ENCODE data around the gene USH2A.

The USH2A gene

DNA sequence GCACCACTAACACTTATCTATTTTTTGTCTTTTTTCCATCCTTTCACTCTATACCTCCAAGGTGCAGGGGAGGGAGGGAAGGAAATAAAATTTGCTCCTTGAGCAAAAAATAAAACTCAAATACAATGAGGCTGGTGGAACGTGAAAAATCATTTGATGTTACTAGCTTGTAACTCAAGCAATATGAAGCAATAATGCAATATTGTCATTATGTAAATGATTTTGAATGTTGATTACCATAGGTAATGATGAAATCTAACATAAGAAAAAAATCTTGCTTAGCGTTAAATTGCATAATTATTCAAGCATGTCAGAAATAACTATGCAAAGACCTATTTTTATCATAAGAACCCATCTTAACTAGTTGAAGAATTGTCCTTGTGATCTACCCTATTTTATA, 578.5 kb downstream of the USH2A start:
- DNase-seq: no peak

DNA sequence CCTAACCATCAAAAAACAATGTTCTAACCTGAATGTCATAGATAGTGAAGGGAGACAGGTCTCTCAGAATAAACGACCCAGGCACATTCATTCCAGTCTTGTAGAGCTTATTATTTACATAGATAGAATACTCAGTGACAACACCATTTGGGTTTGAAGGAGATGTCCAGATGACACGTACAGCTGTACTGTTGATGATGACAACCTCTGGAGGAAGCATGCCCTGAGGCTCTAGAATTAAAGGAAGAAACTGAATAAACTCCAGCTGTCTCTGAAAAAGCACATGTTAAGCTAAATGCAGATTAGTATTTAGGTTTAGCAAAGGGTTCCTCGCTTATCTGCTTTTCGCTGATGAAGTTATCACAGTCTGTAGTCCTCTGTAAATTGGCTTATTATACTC, 579.0 kb downstream of the USH2A start:
- no peak for DNase-seq

- DNase-seq: no peak
These were observed 580.3 kb downstream of the USH2A start for GRCh38 chr1:215842905-215843304.

DNA sequence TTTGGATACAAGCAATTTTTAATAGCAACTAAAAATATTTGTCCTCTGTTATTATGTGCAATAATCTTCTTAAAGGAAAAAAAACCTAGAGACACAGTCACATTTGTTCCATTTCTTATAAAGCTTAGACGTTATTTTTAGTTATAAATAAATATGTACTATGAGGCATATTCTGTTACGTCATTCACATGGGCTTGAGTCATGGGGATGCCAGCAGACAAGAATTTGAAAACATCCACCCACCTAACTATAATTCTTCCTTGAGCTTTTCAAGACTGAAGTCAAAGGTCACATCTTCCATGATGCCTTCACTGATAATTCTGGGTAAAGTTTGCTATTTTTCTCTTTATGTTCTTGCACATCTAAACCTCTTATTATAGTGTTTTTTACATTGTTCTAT, 587.3 kb downstream of the USH2A start:
- DNase-seq: no peak

DNA sequence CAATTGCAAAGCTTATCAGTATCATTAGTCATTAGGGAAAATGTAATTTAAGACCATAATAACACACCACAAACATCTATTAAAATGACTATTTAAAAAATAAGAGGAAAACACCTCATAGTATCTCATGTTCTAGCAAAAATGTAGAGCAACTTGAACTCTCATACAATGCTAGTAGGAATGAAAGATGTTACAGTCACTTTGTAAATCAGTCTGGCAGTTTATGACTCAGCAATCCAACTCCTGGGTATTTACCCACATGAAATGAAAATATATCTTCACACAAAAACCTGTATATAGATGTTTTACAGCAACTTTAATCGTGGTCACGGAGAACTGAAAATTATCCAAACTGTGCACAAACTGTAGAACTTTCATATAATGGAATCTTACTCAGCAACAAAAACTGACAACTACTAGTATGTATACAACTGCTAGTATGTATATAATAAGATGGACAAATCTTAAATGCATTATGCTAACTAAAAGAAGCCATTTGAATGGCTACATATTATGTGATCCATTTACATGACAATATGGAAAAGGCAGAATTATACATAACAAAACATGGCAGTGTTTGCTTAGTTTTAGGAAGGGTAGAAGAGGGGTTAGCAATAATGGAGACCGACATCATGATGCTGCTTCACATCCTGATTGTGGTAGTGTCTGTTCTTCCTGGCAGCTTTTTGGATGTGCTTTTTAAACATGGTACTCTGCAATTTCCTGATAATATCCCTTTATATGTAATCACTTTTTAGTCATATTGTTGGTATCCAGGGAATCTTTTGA, 589.1 kb downstream of the USH2A start:
- no peak for DNase-seq

- no peak for DNase-seq
These were observed 592.9 kb downstream of the USH2A start for GRCh38 chr1:215830226-215830810.

DNA sequence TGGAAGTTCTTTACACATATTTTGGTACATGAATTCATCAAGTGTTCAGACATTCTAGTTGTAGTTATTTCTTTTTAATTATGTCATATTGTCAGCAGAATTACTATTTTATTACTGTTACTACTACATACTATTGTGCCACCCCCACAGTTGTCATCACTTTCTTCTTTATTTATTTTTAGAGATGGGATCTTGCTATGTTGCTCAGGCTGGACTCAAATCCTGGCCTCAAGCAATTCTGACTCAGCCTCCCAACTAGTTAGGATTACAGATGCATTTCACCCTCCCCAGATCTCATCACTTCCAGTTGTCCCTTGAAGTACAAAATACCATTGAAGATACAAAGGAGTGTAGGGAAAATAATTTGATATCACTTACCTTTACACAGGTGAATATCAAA, 598.2 kb downstream of the USH2A start:
- DNase-seq: no peak

- no peak for DNase-seq
These were observed 599.0 kb downstream of the USH2A start for GRCh38 chr1:215824245-215824644.

DNA sequence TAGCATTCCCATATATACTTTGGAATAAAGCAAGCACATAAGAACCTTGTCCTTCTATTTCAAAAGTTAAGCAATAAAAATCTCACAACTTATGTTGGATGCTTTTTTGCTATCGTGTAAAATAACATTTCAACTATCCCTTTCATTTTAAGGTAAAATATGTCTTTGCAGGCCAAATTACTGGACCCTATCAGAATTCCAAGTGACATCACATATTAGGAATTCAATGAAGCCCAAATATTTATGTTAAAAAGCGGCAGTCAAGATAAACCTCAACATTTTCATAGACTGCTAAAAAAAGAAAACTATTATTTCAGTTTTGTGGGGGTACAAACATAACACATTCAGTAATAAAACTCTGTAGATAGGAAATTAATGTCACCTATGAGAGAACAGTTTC, 604.1 kb downstream of the USH2A start:
- no peak for DNase-seq

GRCh38 chr1:215807911-215808436, 615.3 kb downstream of the USH2A start:
- no peak for DNase-seq

- no peak for DNase-seq
These were observed 616.0 kb downstream of the USH2A start for GRCh38 chr1:215807218-215807617.

GRCh38 chr1:215797859-215798258, 625.4 kb downstream of the USH2A start:
- no peak for DNase-seq

GRCh38 chr1:215794156-215794555, 629.1 kb downstream of the USH2A start:
- DNase-seq: peak in 1 of 2 experiments; percentile 29

DNA sequence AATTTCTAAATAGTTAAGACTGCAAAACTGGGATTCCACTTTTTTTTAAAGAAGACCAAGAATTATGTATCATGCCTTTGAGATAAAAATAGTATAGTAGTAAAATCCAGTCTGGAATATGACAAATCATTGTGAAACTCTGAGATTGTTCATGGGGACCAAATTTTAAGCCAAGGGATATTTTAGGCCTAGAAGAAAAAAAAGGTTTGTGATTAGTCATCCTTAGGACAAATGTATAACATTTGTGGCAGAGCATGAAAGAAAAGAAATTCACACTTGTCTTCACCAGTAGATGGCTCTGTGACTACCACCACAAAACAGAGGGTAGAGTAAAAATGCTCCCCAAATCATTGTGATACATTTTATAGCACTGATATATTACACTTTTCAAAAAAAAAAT, 630.1 kb downstream of the USH2A start:
- peak in 1 of 2 experiments; percentile 1 for DNase-seq

- DNase-seq: no peak
These were observed 630.8 kb downstream of the USH2A start for GRCh38 chr1:215792446-215792845.

GRCh38 chr1:215789981-215790380, 633.3 kb downstream of the USH2A start:
- no peak for DNase-seq

DNA sequence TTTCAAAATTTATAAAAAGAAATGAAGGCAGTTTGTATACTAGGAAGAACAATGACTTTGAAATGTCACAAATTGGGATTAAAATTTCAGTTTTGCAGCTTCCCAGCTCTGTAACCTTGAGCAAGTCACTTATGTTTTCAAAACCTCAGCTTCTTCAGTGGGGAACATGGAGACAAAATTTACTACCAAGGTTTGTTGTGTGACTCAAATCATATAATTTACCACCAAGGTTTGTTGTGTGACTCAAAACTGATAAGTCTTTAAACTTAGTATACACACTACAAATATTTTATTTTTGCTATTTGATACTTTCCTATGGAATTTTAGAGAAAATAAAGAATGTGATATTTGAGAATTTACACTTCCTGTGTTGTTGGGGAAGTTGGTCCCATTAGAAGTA, 636.3 kb downstream of the USH2A start:
- DNase-seq: no peak

DNA sequence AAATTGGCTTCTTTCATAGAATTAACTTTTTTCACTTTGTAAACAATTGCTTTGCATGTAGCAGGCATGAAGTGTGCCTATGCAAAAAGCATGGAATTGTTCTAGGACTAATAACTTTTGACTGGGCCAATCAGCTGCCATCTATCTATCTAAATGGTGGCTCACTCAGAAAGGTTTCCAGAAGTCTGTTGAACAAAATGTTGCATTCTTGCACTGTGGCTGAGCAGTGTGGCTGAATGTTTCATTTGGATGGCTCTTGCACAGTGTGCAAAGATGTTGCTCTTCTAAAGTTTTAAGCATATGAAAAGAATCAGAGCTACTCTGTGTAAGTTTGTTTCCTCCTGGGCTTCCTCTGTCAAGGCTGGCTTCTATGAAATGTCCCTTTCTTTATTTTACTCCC, 642.6 kb downstream of the USH2A start:
- no peak for DNase-seq

GRCh38 chr1:215780139-215780538, 643.1 kb downstream of the USH2A start:
- no peak for DNase-seq

GRCh38 chr1:215779729-215780128, 643.5 kb downstream of the USH2A start:
- no peak for DNase-seq

GRCh38 chr1:215777370-215777925, 645.8 kb downstream of the USH2A start:
- DNase-seq: no peak

- DNase-seq: no peak
These were observed 646.9 kb downstream of the USH2A start for GRCh38 chr1:215776336-215776735.

DNA sequence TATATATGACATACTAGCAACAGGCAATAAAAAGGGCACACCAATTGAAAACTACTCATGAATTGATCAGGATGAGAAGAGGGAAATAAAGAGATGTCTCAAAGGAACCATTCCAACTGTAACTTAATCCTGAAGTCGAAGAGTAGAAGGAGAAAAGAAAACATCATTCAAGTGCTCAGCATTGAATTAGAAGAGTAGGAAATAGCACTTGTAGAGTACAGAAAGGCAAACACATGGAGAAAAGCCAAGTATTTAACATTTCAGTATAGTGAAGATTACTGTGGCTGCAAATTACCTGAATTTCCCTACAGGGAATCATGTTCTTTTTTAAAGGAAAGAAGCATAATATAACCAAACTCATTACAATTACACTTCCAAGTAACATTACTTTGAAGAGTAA, 651.1 kb downstream of the USH2A start:
- no peak for DNase-seq

GRCh38 chr1:215768303-215768702, 654.9 kb downstream of the USH2A start:
- DNase-seq: no peak
